A172 (cell line): ENCODE measurements around the gene NUP50. TPM values are rescaled to one million over a fixed set of nuclear protein-coding genes. Genes with fewer than 3 reads are reported as not detected.

ENCODE experiments used
- DNase-seq: peaks from one replicate; pipeline ENCODE4 v3.0.0-alpha.2; 2015; ENCODE audit warnings: low spot score
- total RNA-seq: library from RNA; depleted of rRNA; stranded (reverse); fragments of >200 nt; shearing (Covaris generic); gene quantifications from 2 replicates; pipeline ENCODE4 v1.2.3, GENCODE V29; 2014; rRNA removed

Gene NUP50
- total RNA-seq, 1 experiment from 2014 or later: 51.5 TPM

DNA sequence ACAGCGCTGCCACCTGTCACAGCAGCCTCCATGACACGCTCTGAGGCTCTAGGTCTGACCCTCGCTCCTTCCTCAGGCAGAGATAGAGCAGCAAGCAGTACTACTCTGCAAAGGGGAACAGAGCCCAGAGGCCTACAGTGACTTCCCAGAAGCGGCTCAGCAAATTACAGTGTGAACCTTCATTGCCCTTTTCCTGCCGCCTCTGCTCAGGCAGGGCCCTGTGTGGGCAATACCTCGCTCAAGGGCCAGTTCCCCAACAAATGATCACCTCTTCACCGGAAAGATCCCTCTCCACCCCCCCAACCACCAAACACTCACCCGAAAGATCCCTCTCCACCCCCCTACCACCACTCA, 64.7 kb downstream of the NUP50 start:
- no peak for DNase-seq

DNA sequence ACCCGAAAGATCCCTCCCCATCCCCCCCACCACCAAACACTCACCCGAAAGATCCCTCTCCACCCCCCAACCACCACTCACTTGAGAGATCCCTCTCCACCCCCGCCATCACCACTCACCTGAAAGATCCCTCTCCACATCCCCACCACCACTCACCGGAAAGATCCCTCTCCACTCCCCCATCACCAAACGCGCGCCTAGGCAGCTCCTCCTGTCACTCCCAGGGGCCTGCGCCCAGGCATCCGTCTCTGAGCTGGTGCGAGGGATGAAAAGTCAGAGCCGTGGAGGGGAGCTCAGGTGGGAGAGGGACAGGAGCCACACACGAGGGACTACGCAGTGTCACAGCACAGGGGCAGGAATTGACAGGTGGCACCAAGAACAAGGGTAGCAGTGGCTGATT, 65.5 kb downstream of the NUP50 start:
- no peak for DNase-seq

DNA sequence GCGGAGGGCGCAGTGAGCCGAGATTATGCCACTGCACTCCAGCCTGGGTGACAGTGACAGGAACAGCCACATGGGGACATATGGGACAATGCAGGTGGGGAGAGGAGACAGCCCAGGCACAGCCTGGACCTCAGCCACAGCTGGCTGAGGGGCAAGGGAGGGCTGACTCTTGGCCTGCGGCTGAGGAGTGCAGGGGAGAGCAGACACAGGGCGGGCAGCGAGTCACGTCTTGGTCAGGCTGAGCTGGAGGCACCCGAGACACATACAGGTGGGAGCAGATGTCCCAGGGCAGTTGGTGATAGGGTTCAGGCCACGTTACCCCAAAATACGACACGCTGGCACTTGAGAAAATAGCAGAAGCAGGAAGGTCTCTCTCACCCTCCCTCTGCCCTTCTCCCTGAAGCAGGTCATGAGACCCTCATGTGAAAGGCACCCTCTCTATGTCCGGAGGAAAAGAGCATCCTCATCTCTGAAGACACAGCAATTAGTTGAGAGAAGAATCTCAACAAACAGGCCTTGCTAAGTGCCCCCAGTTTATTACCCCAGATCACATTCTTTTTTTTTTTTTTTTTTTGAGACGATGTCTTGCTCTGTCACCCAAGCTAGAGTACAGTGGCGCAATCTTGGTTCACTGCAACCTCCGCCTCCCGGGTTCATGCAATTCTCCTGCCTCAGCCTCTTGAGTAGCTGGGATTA, 66.4 kb downstream of the NUP50 start:
- no peak for DNase-seq

DNA sequence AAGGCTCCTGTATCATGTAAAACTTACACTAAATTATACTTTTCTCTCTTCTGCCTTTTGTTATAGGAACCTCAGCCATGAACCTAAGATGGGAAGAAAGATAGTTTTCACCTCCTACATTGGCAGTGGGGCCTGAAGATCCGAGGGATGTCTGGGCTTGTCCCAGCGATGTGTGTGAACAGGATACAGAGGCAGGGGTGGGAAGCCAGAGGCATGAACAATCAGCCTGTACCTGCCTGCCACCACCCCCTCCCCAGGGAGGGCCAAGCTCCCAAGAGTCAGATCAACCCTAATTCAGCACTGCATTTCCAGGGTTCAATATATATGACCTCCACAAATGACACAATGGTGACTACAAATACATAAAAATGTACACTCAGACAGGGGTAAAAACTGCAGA, 67.6 kb downstream of the NUP50 start:
- no peak for DNase-seq

DNA sequence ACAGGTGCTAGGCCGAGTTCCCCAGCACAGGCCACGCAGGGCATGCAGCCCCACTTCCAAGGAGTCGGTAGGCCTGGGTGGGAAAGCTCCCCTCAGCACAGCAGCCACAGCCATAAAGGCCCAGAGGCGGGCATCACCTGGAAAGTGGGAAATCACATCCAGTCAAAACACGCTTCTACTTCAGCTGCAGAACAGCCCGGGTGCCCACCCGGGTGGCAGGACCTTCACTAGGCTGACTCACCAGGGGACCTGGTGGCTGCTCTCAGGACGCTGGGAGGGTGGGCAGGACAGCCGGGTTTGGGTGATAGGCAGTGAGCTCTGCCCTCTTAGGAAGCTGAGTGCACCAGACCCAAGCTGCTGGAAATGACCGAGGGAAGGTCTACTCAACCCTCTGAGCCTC, 69.7 kb downstream of the NUP50 start:
- DNase-seq: no peak

DNA sequence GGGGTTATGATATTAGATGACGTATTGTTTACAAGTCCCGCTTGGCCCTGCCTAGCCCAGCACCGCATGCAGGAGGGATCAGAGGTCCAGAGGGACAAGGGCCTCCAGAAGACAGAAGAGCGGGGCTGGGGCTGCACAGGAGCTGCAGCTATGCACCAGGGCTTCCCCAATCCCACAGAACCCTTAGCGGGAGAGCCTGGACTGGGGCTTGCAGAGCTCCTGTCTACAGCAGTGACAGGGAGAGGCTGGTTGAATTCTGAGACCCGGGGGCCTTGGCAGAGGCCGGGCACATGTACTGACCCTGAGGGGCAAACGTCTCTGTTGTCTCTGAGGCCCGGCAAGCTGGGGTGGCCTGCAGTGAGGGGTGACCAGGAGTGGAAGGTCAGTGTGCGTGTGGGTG, 70.1 kb downstream of the NUP50 start:
- DNase-seq: no peak

DNA sequence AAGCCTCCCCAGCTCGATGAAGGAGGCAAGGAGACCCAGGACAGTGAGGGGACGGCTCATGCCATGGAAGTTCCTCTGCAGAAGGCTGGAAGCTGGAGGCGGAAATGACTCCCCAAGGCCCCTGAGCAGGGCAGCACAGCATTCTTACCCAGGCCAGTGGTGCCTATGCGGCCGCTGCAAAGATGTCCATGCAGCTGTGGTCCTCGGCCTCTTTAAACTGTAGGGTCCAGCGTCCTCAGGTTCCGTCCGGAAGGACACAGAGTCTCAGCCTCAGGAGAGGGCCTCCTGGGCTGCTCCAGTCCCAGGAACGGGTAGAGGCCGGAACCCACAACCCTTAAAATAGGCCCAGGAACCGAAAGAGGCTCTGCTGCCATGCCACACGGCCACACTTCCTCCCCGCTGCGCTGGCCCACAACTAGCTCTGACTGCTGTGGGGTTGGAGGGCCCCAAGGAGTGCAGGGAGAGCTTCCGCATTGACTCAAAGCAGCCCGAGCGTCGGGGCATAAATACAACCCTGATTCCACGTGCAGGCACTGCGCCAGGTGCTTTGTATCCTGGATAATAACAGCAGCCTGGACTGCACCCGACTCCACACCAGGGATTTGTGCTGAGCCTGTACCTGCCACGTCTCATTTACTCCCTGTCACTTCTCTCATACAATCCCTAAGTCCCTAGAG, 71.5 kb downstream of the NUP50 start:
- DNase-seq: no peak

DNA sequence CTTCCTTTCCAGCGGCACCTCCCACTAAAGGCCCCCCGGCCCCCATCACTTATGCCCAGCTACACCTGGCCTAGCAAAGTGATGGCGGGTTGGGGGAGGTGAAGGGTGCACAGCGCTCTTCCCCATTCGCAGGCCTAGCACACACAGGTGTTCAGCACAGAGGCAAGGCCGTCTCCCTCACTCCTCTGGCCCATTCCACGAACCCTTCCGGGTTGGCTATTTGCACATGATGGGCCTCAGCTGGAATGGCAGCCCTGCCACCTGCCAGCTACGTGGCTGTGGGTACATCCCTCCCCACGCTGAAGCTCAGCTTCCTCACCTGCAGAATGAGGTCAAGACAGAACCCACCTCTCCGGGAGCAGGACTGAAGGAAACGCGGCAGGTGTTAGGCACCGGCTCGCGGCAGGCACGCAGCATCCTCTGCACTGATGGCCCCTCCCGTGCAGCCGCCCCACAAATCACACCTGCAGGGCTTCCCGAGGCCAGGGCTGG, 72.2 kb downstream of the NUP50 start:
- no peak for DNase-seq

DNA sequence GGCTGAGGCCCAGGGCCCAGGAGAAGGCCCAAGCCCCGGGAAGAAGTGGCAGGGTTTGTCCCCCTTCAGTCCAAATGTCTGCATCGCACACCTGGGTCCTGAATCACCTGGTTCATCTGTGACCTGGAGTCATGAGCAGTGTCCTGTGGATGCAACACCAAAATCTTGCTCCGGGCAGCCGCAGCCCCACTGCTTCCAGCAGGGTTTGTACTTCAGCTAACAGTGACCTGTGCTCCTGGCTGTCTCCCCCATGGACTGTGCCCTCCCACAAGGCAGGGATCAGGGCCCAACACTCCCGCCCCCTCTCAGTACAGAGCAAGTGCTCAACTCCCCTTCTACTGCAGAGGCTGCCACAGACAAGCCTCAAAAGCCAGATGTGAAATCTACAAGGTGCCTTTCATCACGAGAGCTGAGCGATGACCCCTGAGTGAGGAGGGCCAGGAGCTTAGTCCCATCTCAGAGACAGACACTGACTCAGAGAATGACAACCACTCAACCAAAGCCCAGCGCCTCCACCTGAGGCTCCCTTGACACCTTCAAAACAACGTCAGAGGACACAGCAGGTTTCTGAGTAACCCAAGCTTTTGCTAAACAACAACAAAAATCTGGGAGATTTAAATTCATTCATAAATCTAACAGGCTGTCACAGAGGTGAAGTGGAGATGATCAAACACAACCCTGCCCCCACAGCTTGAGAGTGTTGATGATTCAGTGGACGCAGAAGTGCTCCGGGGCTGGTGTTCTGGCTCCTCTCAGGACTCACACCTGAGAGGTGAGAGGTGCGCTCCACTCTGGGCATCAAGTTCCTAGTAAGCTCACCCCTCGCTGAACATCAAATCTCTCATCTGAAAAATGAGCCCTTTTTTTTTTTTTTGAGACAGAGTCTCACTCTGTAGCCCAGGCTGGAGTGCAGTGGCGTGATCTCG, 73.6 kb downstream of the NUP50 start:
- DNase-seq: no peak

Other genes starting within 250 kb of the NUP50 start
- not detected in 2 replicates for gene PHF21B, start 153.9 kb upstream of the NUP50 start, total RNA-seq
- 83.1 and 92.5 TPM in 2 replicates for gene KIAA0930, start 77.0 kb downstream of the NUP50 start, total RNA-seq
- gene UPK3A, start 121.0 kb downstream of the NUP50 start, total RNA-seq: not detected in 2 replicates
- gene FAM118A, start 146.0 kb downstream of the NUP50 start, total RNA-seq: 20.8 and 21.8 TPM in 2 replicates
- gene SMC1B, start 249.7 kb downstream of the NUP50 start, total RNA-seq: not detected in 2 replicates
- not detected in 2 replicates for gene RIBC2, start 249.8 kb downstream of the NUP50 start, total RNA-seq